ENCODE measurements around the gene CLNS1A.
"Not testable (repeated sequence)": the region's sequence is repeated elsewhere in the genome, so short reads cannot be mapped to it uniquely, and the experiment has no call there.

Gene CLNS1A

GRCh38 chr11:77617892-77618291 is 19.7 kb downstream of the CLNS1A start:
- DNase-seq: no peak

DNA sequence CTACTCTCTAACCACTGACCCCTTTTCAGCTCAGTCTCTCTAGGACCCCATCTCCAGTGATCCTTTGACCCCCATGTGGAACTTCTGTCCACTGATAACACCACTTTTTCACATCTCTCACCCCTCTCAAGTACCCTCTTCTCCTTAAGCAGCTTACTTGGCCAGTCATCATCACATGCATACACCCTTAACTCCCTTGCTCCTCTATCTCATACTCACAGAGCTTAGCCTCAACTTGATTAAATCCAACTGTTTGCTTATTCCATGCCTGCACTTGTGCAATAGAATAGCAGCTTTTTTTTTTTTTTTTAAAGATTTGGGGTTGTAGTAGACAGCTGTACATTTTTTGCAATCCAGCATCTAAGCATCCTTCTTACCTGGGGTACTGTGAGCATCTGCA is 25.7 kb downstream of the CLNS1A start:
- no peak for DNase-seq

GRCh38 chr11:77609234-77609633 is 28.4 kb downstream of the CLNS1A start:
- DNase-seq: no peak

DNA sequence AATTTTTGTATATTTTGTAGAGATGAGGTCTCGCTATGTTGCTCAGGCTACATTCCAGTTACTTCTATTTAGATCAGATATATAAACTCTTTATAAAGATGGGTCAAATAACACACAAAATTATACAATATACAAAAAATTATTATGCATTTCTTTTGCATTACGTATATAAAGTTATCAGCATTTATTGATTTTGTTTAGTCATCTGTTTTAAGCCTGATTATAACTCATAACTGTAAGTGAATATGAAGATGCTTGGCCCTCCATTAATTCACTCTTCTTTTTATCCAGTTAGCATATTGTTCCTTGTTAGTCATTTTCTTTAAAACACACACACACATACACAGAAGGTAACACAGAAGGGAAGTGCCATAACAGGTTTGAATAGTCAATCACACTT is 33.3 kb downstream of the CLNS1A start:
- no peak for DNase-seq

GRCh38 chr11:77602381-77603088 is 35.1 kb downstream of the CLNS1A start:
- peak; percentile 67 for DNase-seq

- no peak for DNase-seq
These were observed 39.4 kb downstream of the CLNS1A start for GRCh38 chr11:77598195-77598594.

- DNase-seq: peak; percentile 18
These were observed 41.0 kb downstream of the CLNS1A start for GRCh38 chr11:77596626-77597025.

- no peak for DNase-seq
These were observed 43.7 kb downstream of the CLNS1A start for GRCh38 chr11:77593883-77594282.

DNA sequence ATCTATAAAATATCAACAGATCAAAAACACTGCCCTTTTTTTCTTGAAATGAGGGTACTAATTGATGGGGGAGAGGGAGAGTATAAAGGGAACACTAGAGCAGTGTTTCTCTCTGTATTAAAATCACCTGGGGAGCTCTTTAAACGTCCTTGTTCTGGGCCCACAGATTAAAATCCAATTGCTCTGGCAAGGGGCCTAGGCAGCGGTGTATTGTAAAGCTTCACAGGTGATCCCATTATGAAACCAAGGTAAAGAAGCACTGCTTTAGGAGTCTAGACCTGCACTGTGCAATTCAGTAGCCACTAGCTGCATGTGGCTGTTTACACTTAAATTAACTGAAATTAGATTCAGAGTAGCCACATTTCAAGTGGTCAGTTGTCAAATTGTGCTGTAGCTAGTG is 44.9 kb downstream of the CLNS1A start:
- no peak for DNase-seq

DNA sequence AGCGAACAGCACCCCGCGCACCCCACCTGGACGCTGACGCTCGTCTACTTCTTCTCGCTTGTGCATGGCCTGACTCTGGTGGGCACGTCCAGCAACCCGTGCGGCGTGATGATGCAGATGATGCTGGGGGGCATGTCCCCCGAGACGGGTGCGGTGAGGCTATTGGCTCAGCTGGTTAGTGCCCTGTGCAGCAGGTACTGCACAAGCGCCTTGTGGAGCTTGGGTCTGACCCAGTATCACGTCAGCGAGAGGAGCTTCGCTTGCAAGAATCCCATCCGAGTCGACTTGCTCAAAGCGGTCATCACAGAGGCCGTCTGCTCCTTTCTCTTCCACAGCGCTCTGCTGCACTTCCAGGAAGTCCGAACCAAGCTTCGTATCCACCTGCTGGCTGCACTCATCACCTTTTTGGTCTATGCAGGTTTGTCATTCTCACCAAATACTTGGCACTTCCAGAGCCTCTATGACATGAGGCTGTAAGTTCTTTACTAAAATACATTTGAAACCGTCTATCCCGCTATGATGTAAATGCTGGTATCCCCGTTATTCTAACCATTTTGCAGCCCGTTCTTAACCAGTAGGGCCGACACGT is 47.3 kb downstream of the CLNS1A start:
- DNase-seq: no peak

GRCh38 chr11:77589521-77590193 is 47.9 kb downstream of the CLNS1A start, which contains the start of gene AQP11:
Gene AQP11 (plus strand): TSS chr11:77589953. CDS start chr11:77589993, 40 bp downstream.
- peak; percentile 60 for DNase-seq

DNA sequence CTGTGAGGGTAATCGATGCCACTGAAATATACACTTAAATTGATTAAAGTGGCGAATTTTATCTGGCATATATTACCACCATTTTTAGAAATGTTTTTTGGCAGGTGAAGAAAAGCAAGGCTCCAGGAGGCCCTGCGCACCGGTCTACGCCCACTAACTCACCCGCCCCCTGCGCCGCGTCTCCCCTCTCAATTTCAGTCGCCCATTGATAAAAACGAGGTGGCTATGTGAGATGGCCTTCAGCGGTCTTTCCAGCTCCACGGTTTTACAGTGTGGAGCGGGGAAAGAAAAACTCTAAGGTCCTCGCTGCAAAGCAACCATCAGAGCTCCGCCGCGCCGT is 48.4 kb downstream of the CLNS1A start:
- no peak for DNase-seq

DNA sequence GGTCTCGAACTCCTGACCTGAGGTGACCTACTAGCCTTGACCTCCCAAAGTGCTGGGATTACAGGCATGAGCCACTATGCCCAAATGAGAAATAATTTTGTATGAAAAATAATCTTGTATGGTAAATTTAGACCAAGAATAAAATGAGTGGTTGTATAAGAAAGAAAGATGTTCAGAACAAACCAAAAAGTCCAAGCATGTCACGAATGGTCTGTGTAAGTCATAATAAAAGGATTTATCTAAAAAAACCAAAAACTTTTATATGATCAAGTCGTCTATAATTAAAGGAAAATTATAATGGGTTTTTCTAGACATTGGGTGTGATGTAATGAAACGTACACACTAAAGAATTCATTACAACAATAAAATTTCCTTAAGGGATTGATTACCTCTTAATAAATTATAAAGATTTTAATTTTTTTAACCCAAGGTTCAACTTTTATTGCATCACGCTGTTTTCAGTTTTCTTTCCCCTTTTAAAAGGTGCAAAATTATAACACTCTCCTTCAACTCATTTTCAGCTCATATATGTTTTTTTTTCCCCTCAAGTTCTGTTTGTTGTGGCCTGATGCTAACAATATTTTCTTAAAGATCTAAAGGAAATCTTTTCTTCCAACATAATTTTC is 56.8 kb downstream of the CLNS1A start:
- no peak for DNase-seq

DNA sequence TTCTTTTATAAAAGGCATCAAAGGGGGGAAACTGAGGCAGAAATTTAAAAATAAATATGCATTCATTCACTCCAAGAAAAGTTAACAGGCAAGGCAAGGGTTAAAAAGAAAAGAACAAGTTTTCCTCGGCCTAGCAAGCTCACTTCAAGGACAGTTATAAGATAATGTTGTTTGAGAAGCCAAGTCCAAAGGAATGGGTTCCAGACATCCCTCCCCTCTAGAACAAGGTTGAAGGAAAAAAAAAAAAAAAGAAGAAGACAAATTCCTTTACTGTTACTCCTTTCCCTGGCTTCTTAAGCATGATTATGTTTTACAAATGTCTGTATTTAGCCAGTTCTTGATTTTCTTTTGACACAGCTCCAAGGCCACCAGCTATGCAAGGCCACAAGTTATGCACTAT is 62.2 kb downstream of the CLNS1A start:
- DNase-seq: not testable (repeated sequence)

- DNase-seq: not testable (repeated sequence)
These were observed 66.7 kb downstream of the CLNS1A start for GRCh38 chr11:77570896-77571295.

DNA sequence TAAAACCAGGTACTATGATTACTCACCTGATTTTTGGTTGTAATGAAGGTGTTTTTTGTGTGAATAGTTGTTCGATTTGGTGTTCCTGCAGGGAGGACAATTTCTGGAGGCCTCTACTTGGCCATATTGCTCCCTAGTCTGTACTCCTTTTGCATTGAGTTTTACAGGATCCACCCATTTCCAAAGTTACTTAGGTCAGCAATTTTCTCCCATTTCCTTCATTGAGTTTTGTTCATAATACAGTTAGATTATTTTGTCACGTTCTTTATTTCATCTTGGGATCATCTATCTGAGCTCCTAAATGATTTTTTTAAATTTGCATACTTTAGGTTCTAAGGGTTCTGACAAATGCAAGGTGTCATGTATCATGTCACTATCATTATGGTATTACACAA is 67.9 kb downstream of the CLNS1A start:
- no peak for DNase-seq

DNA sequence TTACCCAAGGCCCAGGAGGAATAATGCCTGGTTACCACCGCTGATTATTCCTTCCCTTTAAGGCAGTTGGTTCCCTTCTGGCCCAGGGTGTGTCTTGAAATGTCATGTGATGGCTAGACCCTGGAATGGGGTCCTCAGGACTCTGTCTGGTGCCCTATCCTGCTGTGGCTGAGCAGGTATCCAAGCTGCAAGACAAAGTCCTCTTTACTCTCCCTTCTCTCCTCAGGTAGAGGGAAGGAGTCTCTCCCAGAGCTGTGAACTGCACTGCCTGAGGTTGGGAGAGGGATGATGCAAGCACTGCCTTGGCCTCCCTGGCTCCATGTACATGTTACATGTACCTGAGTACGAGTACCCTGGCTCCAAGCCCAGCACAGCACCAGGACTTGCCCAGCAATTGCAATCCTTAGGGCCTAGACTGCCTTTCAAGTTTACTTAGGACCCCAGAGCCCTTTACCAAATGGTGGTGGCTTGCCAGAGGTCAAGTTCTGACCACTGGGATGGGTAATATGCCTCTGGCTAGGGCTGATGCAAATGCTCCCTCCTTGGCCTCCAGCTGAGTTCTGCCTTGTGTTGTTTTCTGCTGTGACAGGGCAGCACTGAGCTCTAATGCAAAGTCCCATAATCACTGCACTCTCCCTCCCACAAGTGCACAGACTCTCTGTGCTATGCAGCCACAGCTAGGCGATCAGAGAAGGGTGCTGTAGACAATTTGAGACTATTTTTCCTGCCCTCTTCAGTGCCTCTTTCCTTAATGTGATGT is 68.5 kb downstream of the CLNS1A start:
- no peak for DNase-seq

- DNase-seq: no peak
These were observed 69.3 kb downstream of the CLNS1A start for GRCh38 chr11:77568306-77568705.
